MM.1S (cell line): Measurements from ENCODE around the gene GPC5.

Experiments used
- CTCF ChIP-seq: fragments of 300-600 bp; sonication (generic); IDR thresholded peaks from 2 replicates; pipeline ENCODE4 v1.5.1; 2016; ENCODE audit warnings: antibody characterized with exemption, low read length, mixed read lengths
- EZH2 ChIP-seq: fragments of 300-600 bp; sonication (generic); optimal IDR thresholded peaks from 2 replicates; pipeline ENCODE3; 2017; ENCODE audit warnings: low read depth, mild to moderate bottlenecking, antibody characterized with exemption, low read length, mixed read lengths
- EZH2phosphoT487 ChIP-seq: fragments of 300-600 bp; sonication (generic); IDR thresholded peaks from 2 replicates; pipeline ENCODE4 v1.6.1; 2018; ENCODE audit warnings: antibody characterized with exemption, low read length

- TF ChIP-seq CTCF (no peak), EZH2phosphoT487 (no peak), EZH2 (no peak)
These were observed 128.2 kb downstream of the GPC5 start for GRCh38 chr13:91526543-91527033.
